ENCODE data around the gene MRPL3. TPM values are rescaled to one million over a fixed set of nuclear protein-coding genes. Genes with fewer than 3 reads are reported as not detected.
A peak's percentile ranks its signal among the peaks of the same experiment; 100 is the strongest.

The MRPL3 gene
- total RNA-seq, 4 donors from 2014 or later: 23.9 to 64.3 (median 37.4) TPM

GRCh38 chr3:131505421-131505820 is 2.6 kb upstream of the MRPL3 start:
- Histone ChIP-seq H3K36me3 (peaks cover 0 to 1% (median 0%) of the 10 kb centered on the region in 4 donors), H3K4me3 (no peak overlapping the region), H3K27me3 (peaks cover 6% of the 10 kb centered on the region), H3K27ac (no peak overlapping the region), H3K9me3 (no peaks in the 10 kb centered on the region), H3K4me1 (peaks cover 13 to 24% (median 17%) of the 10 kb centered on the region in 4 donors)
- DNase-seq: no peak
- intact Hi-C loops (cut with DNase I; ENCODE audit: low total_unique reads): no loop called here
- TF ChIP-seq CTCF (IDR thresholded peaks at IDR 0.05): no peak
- no peak for TF ChIP-seq EP300 (IDR thresholded peaks at IDR 0.05; ENCODE audit: low read depth)
- no peak for TF ChIP-seq POLR2AphosphoS5 (IDR thresholded peaks at IDR 0.05)
- TF ChIP-seq POLR2A (IDR thresholded peaks at IDR 0.05): no peak
- 73 to 87% methylated on average over 3 to 4 of the region's 4 CpGs for WGBS, 2 donors (ENCODE audit: low coverage in 1 of 2)
- in situ Hi-C loops (cut with MboI; ENCODE audit: low pct_ligation_motif_present in 1 of 4, low pct_unique_long_range_greater_than_20kb in 1 of 4, low sequenced_read_pairs in 3 of 4): loop anchor here in 1 of 4 donors (25.0 kb wide), 1 partner anchor 468 kb away; the partner anchor contains the start of genes ASTE1 and NEK11

GRCh38 chr3:131503320-131503635 is 507 bp upstream of the MRPL3 start:
- Histone ChIP-seq H3K4me1 (peaks cover 13 to 24% (median 17%) of the 10 kb centered on the region in 4 donors), H3K36me3 (peaks cover 0 to 19% (median 9%) of the 10 kb centered on the region in 4 donors), H3K4me3 (peak overlapping the region; percentile 74 to 95 (median 88)), H3K27me3 (peaks cover 4% of the 10 kb centered on the region), H3K27ac (peak overlapping the region; percentile 79 to 87 (median 84)), H3K9me3 (no peaks in the 10 kb centered on the region)
- in situ Hi-C loops (cut with MboI; ENCODE audit: low pct_ligation_motif_present in 1 of 4, low pct_unique_long_range_greater_than_20kb in 1 of 4, low sequenced_read_pairs in 3 of 4): loop anchor here in 1 of 4 donors (25.0 kb wide), 1 partner anchor 466 kb away; the partner anchor contains the start of genes ASTE1 and NEK11
- intact Hi-C loops (cut with DNase I; ENCODE audit: low total_unique reads): no loop called here
- no peak for DNase-seq
- TF ChIP-seq EP300 (IDR thresholded peaks at IDR 0.05; ENCODE audit: low read depth): no peak
- no peak for TF ChIP-seq POLR2AphosphoS5 (IDR thresholded peaks at IDR 0.05)
- no peak for TF ChIP-seq POLR2A (IDR thresholded peaks at IDR 0.05)
- no peak for TF ChIP-seq CTCF (IDR thresholded peaks at IDR 0.05)

GRCh38 chr3:131501949-131502348 is 822 bp downstream of the MRPL3 start:
- H3K36me3 ChIP-seq: peaks cover 0 to 32% (median 12%) of the 10 kb centered on the region in 4 donors
- DNase-seq: no peak
- H3K27me3 ChIP-seq: no peaks in the 10 kb centered on the region
- intact Hi-C loops (cut with DNase I; ENCODE audit: low total_unique reads) (no loop called here), in situ Hi-C loops (cut with MboI; ENCODE audit: low pct_ligation_motif_present in 1 of 4, low pct_unique_long_range_greater_than_20kb in 1 of 4, low sequenced_read_pairs in 3 of 4) (loop anchor here in 1 of 4 donors (25.0 kb wide), 1 partner anchor 465 kb away; the partner anchor contains the start of genes ASTE1 and NEK11)
- no peaks in the 10 kb centered on the region for H3K9me3 ChIP-seq
- 29 to 45% methylated on average over 2 of the region's 2 CpGs for WGBS, 2 donors (ENCODE audit: low coverage in 1 of 2)
- H3K4me3 ChIP-seq: peak overlapping the region; percentile 74 to 95 (median 88)
- TF ChIP-seq POLR2A (IDR thresholded peaks at IDR 0.05) (no peak), CTCF (IDR thresholded peaks at IDR 0.05) (no peak), POLR2AphosphoS5 (IDR thresholded peaks at IDR 0.05) (no peak), EP300 (IDR thresholded peaks at IDR 0.05; ENCODE audit: low read depth) (no peak)
- H3K4me1 ChIP-seq: peaks cover 13 to 24% (median 17%) of the 10 kb centered on the region in 4 donors
- peak overlapping the region; percentile 79 to 87 (median 84) for H3K27ac ChIP-seq

GRCh38 chr3:131494706-131495105 is 8.1 kb downstream of the MRPL3 start:
- Histone ChIP-seq H3K4me3 (no peak overlapping the region), H3K27ac (no peak overlapping the region), H3K4me1 (no peaks in the 10 kb centered on the region), H3K27me3 (no peaks in the 10 kb centered on the region), H3K36me3 (peaks cover 0 to 65% (median 15%) of the 10 kb centered on the region in 4 donors), H3K9me3 (no peaks in the 10 kb centered on the region)
- intact Hi-C loops (cut with DNase I; ENCODE audit: low total_unique reads) (no loop called here), in situ Hi-C loops (cut with MboI; ENCODE audit: low pct_ligation_motif_present in 1 of 4, low pct_unique_long_range_greater_than_20kb in 1 of 4, low sequenced_read_pairs in 3 of 4) (no loop called here)
- DNase-seq: no peak
- 94 to 97% methylated on average over 1 of the region's 1 CpG for WGBS, 2 donors (ENCODE audit: low coverage in 1 of 2)
- TF ChIP-seq CTCF (IDR thresholded peaks at IDR 0.05): no peak

Data from transverse colon (tissue), 4 donors.